Stimulated activated CD4-positive, alpha-beta T cell treated with anti-CD3 and anti-CD28 coated beads, Interleukin-4, amount 100 ng/mL, for 48 hours (primary cell): ENCODE results near the gene KRT72.

Experiments used
- DNase-seq, 2 donors: peaks; one replicate each; pipeline ENCODE4 v3.0.0-alpha.2; 2020; ENCODE audit warnings: low read depth in 2 of 2

The KRT72 gene

GRCh38 chr12:52630008-52630500 lies 28.8 kb upstream of the KRT72 start:
- no peak for DNase-seq

- DNase-seq, result no peak
Observed at GRCh38 chr12:52629281-52630007, 28.2 kb upstream of the KRT72 start.

GRCh38 chr12:52628841-52629240 lies 27.6 kb upstream of the KRT72 start:
- DNase-seq, result no peak

GRCh38 chr12:52628111-52628507 lies 26.8 kb upstream of the KRT72 start:
- no peak for DNase-seq

GRCh38 chr12:52627395-52628110 lies 26.3 kb upstream of the KRT72 start:
- no peak for DNase-seq

- no peak for DNase-seq
Observed at GRCh38 chr12:52622349-52622748, 21.1 kb upstream of the KRT72 start.

GRCh38 chr12:52618866-52619265 lies 17.6 kb upstream of the KRT72 start:
- DNase-seq, result no peak

GRCh38 chr12:52618216-52618615 lies 17.0 kb upstream of the KRT72 start, which contains the start of gene KRT73:
Gene KRT73, minus strand, starts transcription at chr12:52618559. Its CDS starts 35 bp downstream, at chr12:52618524.
- DNase-seq, result no peak

GRCh38 chr12:52617403-52617785 lies 16.1 kb upstream of the KRT72 start:
- DNase-seq, result no peak

- DNase-seq, result no peak
Observed at GRCh38 chr12:52616680-52617402, 15.6 kb upstream of the KRT72 start.

GRCh38 chr12:52615912-52616311 lies 14.6 kb upstream of the KRT72 start:
- no peak for DNase-seq

GRCh38 chr12:52615208-52615868 lies 14.1 kb upstream of the KRT72 start:
- no peak for DNase-seq

GRCh38 chr12:52614381-52615207 lies 13.3 kb upstream of the KRT72 start:
- DNase-seq, result no peak

- no peak for DNase-seq
Observed at GRCh38 chr12:52613384-52614030, 12.2 kb upstream of the KRT72 start.

- DNase-seq, result no peak
Observed at GRCh38 chr12:52612431-52613383, 11.4 kb upstream of the KRT72 start.

GRCh38 chr12:52611080-52611468 lies 9.8 kb upstream of the KRT72 start:
- DNase-seq, result no peak

GRCh38 chr12:52608826-52609630 lies 7.8 kb upstream of the KRT72 start:
- DNase-seq, result no peak

- no peak for DNase-seq
Observed at GRCh38 chr12:52608161-52608560, 6.9 kb upstream of the KRT72 start.

GRCh38 chr12:52607314-52607713 lies 6.1 kb upstream of the KRT72 start:
- DNase-seq, result no peak
